ENCODE results near the gene ANO9. TPM values are rescaled to one million over a fixed set of nuclear protein-coding genes. Genes with fewer than 3 reads are reported as not detected.

The ANO9 gene
- total RNA-seq, 1 experiment from 2014 or later: 9.4 TPM

GRCh38 chr11:418343-419247 is 23.2 kb downstream of the ANO9 start:
- BruUV-seq (replicated peaks): no TSS peak
- H3K9me3 Mint-ChIP-seq (ENCODE audit: unreplicated experiment): no peaks in the 10 kb centered on the region
- no peak for TF ChIP-seq CTCF (IDR thresholded peaks at IDR 0.05; ENCODE audit: unreplicated experiment)
- peaks cover 4% of the 10 kb centered on the region for H3K36me3 Mint-ChIP-seq (ENCODE audit: insufficient read depth, unreplicated experiment)
- intact Hi-C loops (cut with micrococcal nuclease): no loop called here
- POLR2A ChIA-PET: interaction anchor here (1.0 kb wide), 1 partner anchor 29 kb away, joined by 6 read pairs; no protein-coding TSS in a partner anchor
- CTCF ChIA-PET: interaction anchor here (0.6 to 0.9 kb wide), 2 partner anchors 22 to 102 kb away, joined by 3 read pairs; no protein-coding TSS in a partner anchor
- no peak overlapping the region for H3K27ac Mint-ChIP-seq (ENCODE audit: low read depth, unreplicated experiment)
- peaks cover 5% of the 10 kb centered on the region for H3K4me1 Mint-ChIP-seq (ENCODE audit: insufficient read depth, unreplicated experiment)
- no peaks in the 10 kb centered on the region for H3K27me3 Mint-ChIP-seq (ENCODE audit: insufficient read depth, unreplicated experiment)
- no peak for DNase-seq (ENCODE audit: unreplicated experiment)
- H3K4me3 Mint-ChIP-seq (ENCODE audit: unreplicated experiment): no peak overlapping the region

- Mint-ChIP-seq H3K9me3 (ENCODE audit: unreplicated experiment) (no peaks in the 10 kb centered on the region), H3K36me3 (ENCODE audit: insufficient read depth, unreplicated experiment) (peaks cover 8% of the 10 kb centered on the region), H3K27me3 (ENCODE audit: insufficient read depth, unreplicated experiment) (no peaks in the 10 kb centered on the region), H3K4me3 (ENCODE audit: unreplicated experiment) (peak overlapping the region; percentile 62), H3K4me1 (ENCODE audit: insufficient read depth, unreplicated experiment) (peaks cover 5% of the 10 kb centered on the region), H3K27ac (ENCODE audit: low read depth, unreplicated experiment) (peak overlapping the region; percentile 67)
- CTCF ChIA-PET: interaction anchor here (0.6 to 0.9 kb wide), 2 partner anchors 23 to 103 kb away, joined by 3 read pairs; no protein-coding TSS in a partner anchor
- POLR2A ChIA-PET: interaction anchor here (1.1 to 1.6 kb wide), 5 partner anchors 9 to 181 kb away, joined by 3 to 12 read pairs (median 4); partner anchors contain the start of genes ANO9, PKP3 and PSMD13
- no TSS peak for BruUV-seq (replicated peaks)
- intact Hi-C loops (cut with micrococcal nuclease): no loop called here
- no peak for DNase-seq (ENCODE audit: unreplicated experiment)
- TF ChIP-seq CTCF (IDR thresholded peaks at IDR 0.05; ENCODE audit: unreplicated experiment): no peak
Observed at GRCh38 chr11:417652-418342, 24.0 kb downstream of the ANO9 start.

- Mint-ChIP-seq H3K36me3 (ENCODE audit: insufficient read depth, unreplicated experiment) (peaks cover 8% of the 10 kb centered on the region), H3K9me3 (ENCODE audit: unreplicated experiment) (no peaks in the 10 kb centered on the region), H3K4me1 (ENCODE audit: insufficient read depth, unreplicated experiment) (peaks cover 5% of the 10 kb centered on the region), H3K27me3 (ENCODE audit: insufficient read depth, unreplicated experiment) (no peaks in the 10 kb centered on the region), H3K27ac (ENCODE audit: low read depth, unreplicated experiment) (peak overlapping the region; percentile 67), H3K4me3 (ENCODE audit: unreplicated experiment) (peak overlapping the region; percentile 62)
- TF ChIP-seq CTCF (IDR thresholded peaks at IDR 0.05; ENCODE audit: unreplicated experiment): no peak
- ChIA-PET POLR2A (interaction anchor here (0.5 to 1.6 kb wide), 10 partner anchors 8 to 430 kb away, joined by 3 to 12 read pairs (median 4); partner anchors contain the start of genes ANO9, PKP3, PSMD13 and PTDSS2), CTCF (interaction anchor here (1.4 kb wide), 1 partner anchor 9 kb away, joined by 3 read pairs; no protein-coding TSS in a partner anchor)
- no TSS peak for BruUV-seq (replicated peaks)
- intact Hi-C loops (cut with micrococcal nuclease): no loop called here
- DNase-seq (ENCODE audit: unreplicated experiment): peak; percentile 39
Observed at GRCh38 chr11:416757-417621, 24.8 kb downstream of the ANO9 start.

Data from MCF 10A (cell line).